ENCODE data around the gene LRRC73.
A peak's percentile ranks its signal among the peaks of the same experiment; 100 is the strongest.
"Not testable (repeated sequence)": the region's sequence is repeated elsewhere in the genome, so short reads cannot be mapped to it uniquely, and the experiment has no call there.

The LRRC73 gene

DNA sequence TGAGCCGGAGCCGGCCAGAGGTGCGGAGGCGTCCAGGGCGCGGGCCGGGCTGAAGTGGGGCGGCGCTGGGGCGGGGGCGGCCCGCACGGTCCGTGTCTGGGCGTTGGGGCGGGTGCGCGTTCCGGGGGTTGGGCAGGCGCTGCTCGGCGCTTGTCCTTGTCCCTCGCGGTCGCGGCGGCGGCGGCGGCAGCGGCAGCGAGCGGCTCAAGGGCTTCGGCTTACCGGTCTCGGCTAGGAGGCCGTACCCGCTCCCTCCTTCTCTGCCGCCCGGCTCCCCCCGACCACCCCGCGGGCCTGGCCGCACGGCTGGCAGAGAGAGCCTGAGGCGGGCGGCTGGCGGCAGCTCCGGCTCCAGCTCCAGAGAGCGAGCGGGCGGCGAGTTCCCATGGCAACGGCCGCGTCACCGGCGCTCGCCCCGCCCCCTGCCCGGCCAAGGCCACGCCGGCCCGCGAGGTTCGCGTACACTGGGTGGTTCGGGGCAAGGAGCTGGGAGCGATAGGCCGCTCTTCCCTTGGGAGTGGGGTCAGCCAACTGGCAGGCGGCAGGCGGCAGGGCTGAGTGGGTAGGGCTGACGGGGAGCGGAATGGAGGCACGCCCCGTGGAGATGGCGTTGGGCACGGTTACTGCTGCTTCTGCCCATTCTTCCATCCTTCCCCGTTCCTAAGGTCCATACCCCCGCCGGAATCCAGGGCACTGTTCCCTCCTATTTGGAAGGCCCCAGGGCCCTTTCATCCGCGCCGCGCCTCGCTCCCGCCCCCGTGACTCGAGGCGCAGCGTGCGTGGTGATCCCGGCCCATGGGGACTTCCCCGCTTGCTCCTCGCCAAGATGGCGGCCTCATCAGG is at the start of gene LRRC73:
LRRC73 (minus strand) TSS at position 363 of the 843 bp plus-strand sequence. CDS start 561 bp downstream, outside the sequence.
- DNase-seq (ENCODE audit: extremely low read depth in 1 of 2, low read depth in 1 of 2) = peak; percentile 50 to 71

DNA sequence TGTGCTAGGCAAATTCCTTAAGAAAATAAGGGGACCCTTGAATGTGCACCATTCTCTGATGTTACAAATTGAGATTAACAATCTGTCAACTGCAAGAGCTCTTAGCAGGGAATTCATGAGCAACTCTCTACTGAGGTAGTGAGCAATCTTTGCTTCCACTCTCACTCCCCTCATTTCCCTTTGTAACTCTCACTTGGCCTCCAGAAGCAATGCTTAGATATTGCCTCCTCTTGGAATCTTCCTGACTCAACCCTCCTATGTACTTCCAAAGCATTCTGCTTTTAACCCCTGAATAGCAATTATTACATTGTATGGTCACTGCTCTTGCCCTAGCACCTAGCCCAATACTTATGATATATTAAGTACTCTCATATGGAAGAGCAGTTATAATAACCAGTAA is 49.2 kb upstream of the LRRC73 start:
- no peak for DNase-seq (ENCODE audit: extremely low read depth in 1 of 2, low read depth in 1 of 2)

GRCh38 chr6:43557620-43558019 is 47.5 kb upstream of the LRRC73 start:
- DNase-seq (ENCODE audit: extremely low read depth in 1 of 2, low read depth in 1 of 2) = not testable (repeated sequence)

DNA sequence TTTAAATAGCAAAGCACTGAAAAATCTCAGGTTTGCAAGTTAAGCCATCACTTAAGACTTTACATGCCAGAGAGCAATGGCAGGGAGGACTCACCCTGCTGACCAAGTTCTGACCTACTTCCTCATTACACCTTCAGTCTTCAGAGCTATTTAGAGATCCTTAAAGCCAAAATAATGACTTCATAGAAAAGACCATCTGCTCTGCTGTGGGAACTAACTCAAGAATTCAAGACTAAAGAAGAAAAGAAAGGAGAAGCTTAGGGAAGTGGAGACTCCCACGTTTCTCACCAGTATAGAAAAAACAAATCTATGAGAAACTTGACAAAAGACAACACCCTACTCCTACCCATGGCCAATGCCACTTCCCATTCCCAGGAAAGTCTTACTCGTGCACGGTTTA is 37.1 kb upstream of the LRRC73 start:
- DNase-seq (ENCODE audit: extremely low read depth in 1 of 2, low read depth in 1 of 2) = no peak

DNA sequence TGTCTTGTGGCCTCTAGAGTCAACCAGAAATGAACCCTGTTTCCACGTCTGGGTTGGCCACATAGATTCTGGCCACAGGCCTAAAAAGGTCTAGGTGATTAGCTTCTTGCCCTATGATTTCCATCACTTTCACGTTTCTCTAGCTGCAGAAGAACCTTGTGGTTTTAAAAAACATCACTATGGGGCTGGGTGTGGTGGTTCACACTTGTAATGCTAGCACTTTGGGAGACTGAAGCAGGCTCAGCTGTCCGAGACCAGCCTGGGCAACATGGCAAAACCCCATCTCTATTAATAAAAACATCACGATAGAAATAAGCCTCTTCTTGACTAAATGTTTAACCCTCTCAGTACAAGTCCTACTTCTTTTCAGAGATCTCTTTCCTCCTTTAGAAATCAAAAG is 34.3 kb upstream of the LRRC73 start:
- no peak for DNase-seq (ENCODE audit: extremely low read depth in 1 of 2, low read depth in 1 of 2)

DNA sequence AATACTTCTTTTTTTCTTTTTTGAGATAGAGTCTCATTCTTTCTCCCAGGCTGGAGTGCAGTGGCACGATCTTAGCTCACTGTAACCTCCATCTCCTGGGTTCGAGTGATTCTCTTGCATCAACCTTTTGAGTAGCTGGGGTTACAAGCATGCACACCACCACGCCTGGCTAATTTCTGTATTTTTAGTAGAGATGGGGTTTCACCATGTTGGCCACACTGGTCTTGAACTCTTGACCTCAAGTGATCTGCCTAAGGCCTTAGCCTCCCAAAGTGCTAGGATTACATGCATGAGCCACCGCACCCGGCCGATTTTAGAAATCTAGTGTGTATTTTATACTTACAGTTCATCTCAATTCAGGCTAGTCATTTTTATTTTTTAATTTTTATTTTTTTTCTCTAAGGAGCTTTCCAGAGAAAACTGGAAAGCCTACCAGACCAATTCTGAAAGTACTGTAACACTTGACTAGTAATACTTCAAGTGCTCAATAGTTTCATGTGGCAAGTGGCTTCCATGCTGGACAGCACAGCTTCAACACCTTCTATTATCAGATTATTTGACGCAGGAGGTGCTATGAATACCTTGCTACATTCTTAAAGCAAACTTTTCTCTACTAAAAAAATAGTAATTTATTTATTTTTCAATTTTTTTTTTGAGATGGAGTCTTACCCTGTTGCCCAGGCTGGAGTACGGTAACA is 31.8 kb upstream of the LRRC73 start:
- DNase-seq (ENCODE audit: extremely low read depth in 1 of 2, low read depth in 1 of 2) = no peak

DNA sequence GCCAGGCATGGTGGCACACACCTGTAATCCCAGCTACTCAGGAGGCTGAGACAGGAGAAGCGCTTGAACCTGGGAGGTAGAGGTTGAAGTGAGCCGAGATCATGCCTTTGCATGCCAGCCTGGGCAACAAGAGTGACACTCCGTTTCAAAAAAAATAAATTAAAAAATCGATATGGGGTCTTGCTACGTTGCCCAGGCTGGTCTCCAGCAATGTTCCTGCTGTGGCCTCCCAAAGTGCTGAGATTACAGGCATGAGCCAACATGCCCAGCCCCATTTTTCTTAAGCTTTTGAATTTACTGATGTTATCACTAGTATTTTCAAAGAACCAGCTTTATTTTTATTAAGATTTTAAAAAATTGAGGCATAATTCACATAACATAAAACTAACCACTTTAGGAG is 30.4 kb upstream of the LRRC73 start:
- DNase-seq (ENCODE audit: extremely low read depth in 1 of 2, low read depth in 1 of 2) = no peak

DNA sequence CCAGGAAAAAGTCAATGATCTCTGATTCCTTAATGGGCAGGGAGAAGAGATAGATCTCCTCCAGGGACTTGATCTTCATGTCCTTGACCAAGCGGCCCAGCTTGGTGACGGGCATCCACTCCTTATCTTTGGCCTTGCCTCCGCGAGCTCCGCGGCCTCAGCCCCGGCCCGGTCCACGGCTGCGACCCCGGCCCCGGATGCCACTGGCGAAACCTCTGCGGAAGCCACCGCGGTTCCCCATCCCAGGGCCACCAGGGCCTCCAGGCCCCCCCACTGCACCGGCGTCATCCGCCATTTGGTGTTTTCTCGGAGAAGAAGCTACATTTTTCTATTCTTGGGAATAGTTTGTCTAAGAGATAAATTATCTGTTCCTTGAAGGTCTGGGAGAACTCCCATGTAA is 29.3 kb upstream of the LRRC73 start:
- DNase-seq (ENCODE audit: extremely low read depth in 1 of 2, low read depth in 1 of 2) = not testable (repeated sequence)

GRCh38 chr6:43538986-43539385 is 28.8 kb upstream of the LRRC73 start:
- DNase-seq (ENCODE audit: extremely low read depth in 1 of 2, low read depth in 1 of 2) = not testable (repeated sequence)

- DNase-seq (ENCODE audit: extremely low read depth in 1 of 2, low read depth in 1 of 2) = no peak
These were observed 22.1 kb upstream of the LRRC73 start for GRCh38 chr6:43532201-43532600.

- DNase-seq (ENCODE audit: extremely low read depth in 1 of 2, low read depth in 1 of 2) = no peak
These were observed 14.4 kb upstream of the LRRC73 start for GRCh38 chr6:43524483-43524961.

GRCh38 chr6:43523284-43523683 is 13.1 kb upstream of the LRRC73 start:
- no peak for DNase-seq (ENCODE audit: extremely low read depth in 1 of 2, low read depth in 1 of 2)

DNA sequence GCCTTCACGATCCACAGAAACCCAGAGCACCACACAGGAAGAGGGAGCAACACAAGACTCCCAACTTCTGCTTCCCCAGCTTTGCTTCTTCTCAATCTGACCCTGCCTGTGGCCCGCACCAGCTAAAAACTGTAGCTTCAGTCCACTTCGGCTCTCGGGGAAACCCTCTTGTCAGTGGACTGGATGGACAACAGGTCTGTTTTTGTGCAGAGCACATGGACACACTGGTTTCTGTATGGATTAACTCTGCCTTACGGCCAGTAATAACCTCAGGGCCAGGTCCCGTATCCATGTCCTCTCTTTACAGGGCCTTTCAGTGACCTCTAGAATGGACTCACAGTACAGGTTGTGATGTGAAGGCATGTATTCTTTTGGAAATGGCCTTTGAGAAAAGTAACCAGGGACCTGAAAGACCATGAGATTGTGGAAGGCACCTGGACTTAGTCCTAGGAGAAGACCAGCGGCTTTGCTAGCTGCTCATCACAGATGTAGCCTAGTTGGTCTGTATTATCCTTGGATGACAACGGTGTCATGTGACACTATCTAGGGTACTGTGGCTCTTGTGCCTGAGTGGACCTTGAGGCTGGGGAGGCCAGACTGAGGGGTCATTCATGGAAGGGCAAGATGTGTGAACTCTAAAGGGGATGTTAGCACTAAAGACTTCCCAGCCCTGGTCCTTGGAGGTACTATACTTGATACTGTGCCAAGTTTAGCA is 12.6 kb upstream of the LRRC73 start:
- DNase-seq (ENCODE audit: extremely low read depth in 1 of 2, low read depth in 1 of 2) = no peak

DNA sequence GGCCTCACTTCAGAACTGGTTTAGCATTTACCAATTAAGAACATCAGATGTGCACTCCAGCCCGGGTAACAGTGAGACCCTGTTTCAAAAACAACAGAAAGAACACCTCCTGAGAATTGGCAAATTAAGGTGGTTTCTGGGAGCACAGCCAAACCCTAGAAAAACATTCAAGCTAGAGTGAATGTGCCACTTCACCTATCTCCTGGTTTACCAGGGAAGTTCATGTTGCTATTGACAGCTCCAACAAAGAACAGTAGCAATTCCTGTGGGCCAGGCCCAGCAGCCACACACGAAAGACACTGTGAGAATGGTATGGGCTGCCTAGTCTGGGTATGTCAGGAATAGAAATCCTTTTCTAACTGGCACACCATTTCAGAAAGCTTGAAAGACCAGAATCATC is 11.7 kb upstream of the LRRC73 start:
- no peak for DNase-seq (ENCODE audit: extremely low read depth in 1 of 2, low read depth in 1 of 2)

DNA sequence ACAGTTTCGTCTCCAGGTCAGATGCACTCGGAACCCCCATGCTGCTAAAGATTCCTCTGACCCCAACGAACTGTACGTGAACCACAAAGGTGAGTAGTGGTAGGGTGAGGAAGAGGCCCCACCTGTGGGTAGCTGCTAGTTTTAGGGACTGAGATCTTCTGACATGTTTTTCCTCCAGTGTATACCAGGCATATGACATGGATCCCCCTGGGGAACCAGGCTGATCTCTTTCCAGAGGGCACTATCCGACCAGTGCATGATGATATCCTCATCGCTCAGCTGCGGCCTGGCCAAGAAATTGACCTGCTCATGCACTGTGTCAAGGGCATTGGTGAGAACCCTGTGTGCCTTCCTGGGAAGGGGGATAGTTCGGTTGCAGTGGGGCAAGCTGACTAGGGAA is 10.0 kb upstream of the LRRC73 start:
- no peak for DNase-seq (ENCODE audit: extremely low read depth in 1 of 2, low read depth in 1 of 2)

GRCh38 chr6:43517505-43518357 is 7.6 kb upstream of the LRRC73 start:
- DNase-seq (ENCODE audit: extremely low read depth in 1 of 2, low read depth in 1 of 2) = no peak

- DNase-seq (ENCODE audit: extremely low read depth in 1 of 2, low read depth in 1 of 2) = peak; percentile 93 to 96
These were observed 6.8 kb upstream of the LRRC73 start, which contains the start of the genes POLR1C and YIPF3 for GRCh38 chr6:43516697-43517504. Gene POLR1C, plus strand, starts transcription at chr6:43517089. Its CDS starts 21 bp downstream, at chr6:43517110. Gene YIPF3, minus strand, starts transcription at chr6:43516926. Its CDS starts 119 bp downstream, at chr6:43516807.

DNA sequence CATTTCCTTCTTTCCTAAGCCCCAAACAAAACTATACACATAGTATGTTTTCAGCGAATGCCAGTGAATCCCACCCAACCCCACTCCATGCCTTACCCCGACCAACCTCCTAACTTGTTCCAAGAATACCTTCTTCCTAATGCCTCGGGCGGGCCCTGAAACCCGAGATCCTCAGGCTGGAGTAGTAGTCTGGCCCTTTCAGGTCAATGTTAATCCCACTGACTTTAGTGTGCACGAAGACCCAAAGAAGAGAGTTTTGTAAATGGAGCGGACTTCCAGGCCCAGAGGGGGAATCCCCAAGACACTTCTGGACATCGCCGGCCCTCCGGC is 6.2 kb upstream of the LRRC73 start:
- no peak for DNase-seq (ENCODE audit: extremely low read depth in 1 of 2, low read depth in 1 of 2)

DNA sequence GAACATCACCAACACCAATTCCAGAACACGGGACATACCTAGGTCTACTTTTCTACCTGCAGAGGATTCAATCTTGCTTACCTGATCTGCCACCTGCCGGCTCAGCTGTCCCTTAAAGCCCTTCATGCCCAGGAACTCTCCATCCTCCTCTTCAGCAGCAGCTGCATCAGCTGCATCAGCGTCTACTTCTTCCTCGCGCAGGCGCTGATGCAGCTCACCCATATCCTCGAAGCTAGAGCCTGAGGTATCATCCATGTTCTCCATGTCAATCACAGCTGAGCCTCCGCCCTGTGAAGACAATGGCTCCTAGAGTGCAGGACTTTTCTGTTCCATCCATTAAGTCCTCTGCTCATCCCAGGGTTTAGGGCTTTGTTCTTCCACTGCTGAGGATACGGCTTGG is 5.7 kb upstream of the LRRC73 start:
- DNase-seq (ENCODE audit: extremely low read depth in 1 of 2, low read depth in 1 of 2) = no peak

All from activated CD8-positive, alpha-beta memory T cell treated with anti-CD3 and anti-CD28 coated beads for 1 hour (primary cell).